Hematopoietic multipotent progenitor cell treated with erythropoietin and hydrocortisone succinate and interleukin-3 and kit ligand, for 15 days (in vitro differentiated cells): ENCODE data around the gene OLFML2A.
"Not testable (repeated sequence)": the region's sequence is repeated elsewhere in the genome, so short reads cannot be mapped to it uniquely, and the experiment has no call there.

Source experiments
- DNase-seq: peaks from one replicate; pipeline ENCODE4 v3.0.0-alpha.2; 2015; ENCODE audit warnings: low spot score

The OLFML2A gene

GRCh38 chr9:124776954-124777648 lies at the start of gene OLFML2A:
OLFML2A (plus strand) TSS chr9:124777133; CDS start chr9:124777271, 138 bp downstream.
- no peak for DNase-seq

- no peak for DNase-seq
Observed at GRCh38 chr9:124730772-124731171, 46.2 kb upstream of the OLFML2A start.

GRCh38 chr9:124733964-124734740 lies 42.8 kb upstream of the OLFML2A start:
- no peak for DNase-seq

GRCh38 chr9:124734741-124735083 lies 42.2 kb upstream of the OLFML2A start:
- not testable (repeated sequence) for DNase-seq

- DNase-seq: no peak
Observed at GRCh38 chr9:124735121-124735520, 41.8 kb upstream of the OLFML2A start.

- not testable (repeated sequence) for DNase-seq
Observed at GRCh38 chr9:124738075-124738474, 38.9 kb upstream of the OLFML2A start.

GRCh38 chr9:124739360-124739759 lies 37.6 kb upstream of the OLFML2A start:
- DNase-seq: no peak

- no peak for DNase-seq
Observed at GRCh38 chr9:124741149-124741548, 35.8 kb upstream of the OLFML2A start.

- DNase-seq: no peak
Observed at GRCh38 chr9:124741662-124742061, 35.3 kb upstream of the OLFML2A start.

- no peak for DNase-seq
Observed at GRCh38 chr9:124742940-124743339, 34.0 kb upstream of the OLFML2A start.

- DNase-seq: no peak
Observed at GRCh38 chr9:124743686-124744348, 33.1 kb upstream of the OLFML2A start.

- DNase-seq: no peak
Observed at GRCh38 chr9:124747065-124747464, 29.9 kb upstream of the OLFML2A start.

- DNase-seq: no peak
Observed at GRCh38 chr9:124749284-124749683, 27.6 kb upstream of the OLFML2A start.

- DNase-seq: no peak
Observed at GRCh38 chr9:124749781-124750180, 27.2 kb upstream of the OLFML2A start.

GRCh38 chr9:124752967-124753366 lies 24.0 kb upstream of the OLFML2A start:
- no peak for DNase-seq

- no peak for DNase-seq
Observed at GRCh38 chr9:124754289-124754688, 22.6 kb upstream of the OLFML2A start.

- DNase-seq: no peak
Observed at GRCh38 chr9:124755061-124755460, 21.9 kb upstream of the OLFML2A start.

GRCh38 chr9:124756011-124756410 lies 20.9 kb upstream of the OLFML2A start:
- DNase-seq: no peak

GRCh38 chr9:124757616-124758015 lies 19.3 kb upstream of the OLFML2A start:
- DNase-seq: no peak

GRCh38 chr9:124758061-124758460 lies 18.9 kb upstream of the OLFML2A start:
- DNase-seq: no peak

GRCh38 chr9:124758691-124759090 lies 18.2 kb upstream of the OLFML2A start:
- no peak for DNase-seq

- no peak for DNase-seq
Observed at GRCh38 chr9:124759327-124759726, 17.6 kb upstream of the OLFML2A start.

GRCh38 chr9:124760719-124761118 lies 16.2 kb upstream of the OLFML2A start:
- no peak for DNase-seq
